SU-DHL-6 (cell line): Measurements from ENCODE around the gene SAE1.
"Not testable (repeated sequence)": the region's sequence is repeated elsewhere in the genome, so short reads cannot be mapped to it uniquely, and the experiment has no call there.

Source experiments
- H2AFZ ChIP-seq: fragments of 200-600 bp; sonication (generic); 2 replicates; pipeline ENCODE4 v1.6.1; 2014; ENCODE audit warnings: low read depth, mild to moderate bottlenecking, moderate library complexity, mixed read lengths, antibody characterized with exemption, low read length; ENCODE audit not compliant: severe bottlenecking
- H3F3A ChIP-seq: fragments of 200-600 bp; shearing (Covaris generic); 2 replicates; pipeline ENCODE4 v1.6.0; 2016; ENCODE audit warnings: antibody characterized with exemption, mild to moderate bottlenecking; ENCODE audit not compliant: insufficient read depth
- H3K27ac ChIP-seq: fragments of 200-600 bp; sonication (generic); 2 replicates; pipeline ENCODE4 v1.5.1; 2016; ENCODE audit warnings: low read depth, mild to moderate bottlenecking, low read length, moderate library complexity, mixed read lengths
- H3K27me3 ChIP-seq: fragments of 200-600 bp; sonication (generic), shearing (Covaris generic); 2 replicates; pipeline ENCODE4 v1.6.0; 2014; ENCODE audit warnings: mild to moderate bottlenecking, low read length
- H3K36me3 ChIP-seq: fragments of 200-600 bp; sonication (generic); 2 replicates; pipeline ENCODE4 v1.6.1; 2014; ENCODE audit warnings: mild to moderate bottlenecking, low read length, mixed read lengths
- H3K4me2 ChIP-seq: fragments of 300-600, 200-600 bp; shearing (Covaris generic), sonication (generic); 2 replicates; pipeline ENCODE4 v1.6.0; 2014; ENCODE audit warnings: low read length, low read depth, mild to moderate bottlenecking; ENCODE audit not compliant: poor library complexity, severe bottlenecking
- H3K4me3 ChIP-seq: fragments of 200-600 bp; sonication (generic); 2 replicates; pipeline ENCODE4 v1.5.1; 2014; ENCODE audit warnings: antibody characterized with exemption, low read length, mild to moderate bottlenecking, mixed read lengths; ENCODE audit not compliant: insufficient read depth, poor library complexity, severe bottlenecking
- H3K79me2 ChIP-seq: fragments of 200-600 bp; sonication (generic); 2 replicates; pipeline ENCODE4 v1.6.1; 2014; ENCODE audit warnings: mild to moderate bottlenecking, low read length, moderate library complexity; ENCODE audit not compliant: insufficient read depth
- H3K9ac ChIP-seq: fragments of 200-600 bp; sonication (generic); 2 replicates; pipeline ENCODE4 v1.7.0; 2014; ENCODE audit warnings: mild to moderate bottlenecking, low read length
- H3K9me2 ChIP-seq: fragments of 200-600 bp; sonication (generic); replicated peaks from 2 replicates; pipeline ENCODE4 v1.6.1; 2014; ENCODE audit warnings: low read length; ENCODE audit not compliant: insufficient read depth
- H3K9me3 ChIP-seq: fragments of 200-600 bp; sonication (generic); 2 replicates; pipeline ENCODE4 v1.6.1; 2014; ENCODE audit warnings: low read length, mixed read lengths; ENCODE audit not compliant: insufficient read depth
- H4K20me1 ChIP-seq: fragments of 200-600 bp; sonication (generic); 2 replicates; pipeline ENCODE4 v1.6.1; 2014; ENCODE audit warnings: low read depth, mild to moderate bottlenecking, antibody characterized with exemption, low read length, moderate library complexity, mixed read lengths
- CTCF ChIP-seq: fragments of 200-600 bp; sonication (generic); IDR thresholded peaks from one replicate; pipeline ENCODE4 v1.5.1; 2017; ENCODE audit warnings: antibody characterized with exemption, mild to moderate bottlenecking, low read length, moderate library complexity; ENCODE audit not compliant: insufficient read depth, poor library complexity, severe bottlenecking
- EZH2phosphoT487 ChIP-seq: fragments of 200-600 bp; sonication (generic), shearing (Covaris generic); conservative IDR thresholded peaks from 2 replicates; pipeline ENCODE4 v1.6.1; 2018; ENCODE audit warnings: mild to moderate bottlenecking, antibody characterized with exemption, low read length, moderate library complexity, mixed read lengths

Gene SAE1

GRCh38 chr19:47135156-47135555, 4.5 kb downstream of the SAE1 start:
- no peak overlapping the region for H3K4me2 ChIP-seq
- no peaks in the 10 kb centered on the region for H3K27me3 ChIP-seq
- H3K9me2 ChIP-seq = no peaks in the 10 kb centered on the region
- H3K9me3 ChIP-seq = no peaks in the 10 kb centered on the region; the same call in 1 of the 2 replicates
- TF ChIP-seq EZH2phosphoT487 (no peak), CTCF (no peak)
- H4K20me1 ChIP-seq = peaks cover 8% of the 10 kb centered on the region
- H2AFZ ChIP-seq = no peak overlapping the region
- H3K79me2 ChIP-seq = peaks cover 95% of the 10 kb centered on the region
- no peak overlapping the region for H3K4me3 ChIP-seq
- H3K27ac ChIP-seq = no peak overlapping the region
- no peaks in the 10 kb centered on the region for H3F3A ChIP-seq
- H3K9ac ChIP-seq = no peak overlapping the region
- no peaks in the 10 kb centered on the region for H3K36me3 ChIP-seq

GRCh38 chr19:47141252-47141651, 10.6 kb downstream of the SAE1 start:
- not testable (repeated sequence) for H3K4me2 ChIP-seq, H3K9ac ChIP-seq, H3K27ac ChIP-seq, H3K9me3 ChIP-seq, H3K9me2 ChIP-seq, H3F3A ChIP-seq, H3K27me3 ChIP-seq, H2AFZ ChIP-seq, H3K4me3 ChIP-seq, H4K20me1 ChIP-seq
- H3K36me3 ChIP-seq = peaks cover 19% of the 10 kb centered on the region; the same call in 1 of the 2 replicates
- peaks cover 100% of the 10 kb centered on the region for H3K79me2 ChIP-seq

- Histone ChIP-seq H2AFZ (no peak overlapping the region), H3K9me3 (no peaks in the 10 kb centered on the region), H3K9me2 (no peaks in the 10 kb centered on the region), H4K20me1 (peaks cover 10% of the 10 kb centered on the region), H3K36me3 (peaks cover 23% of the 10 kb centered on the region; the same call in 1 of the 2 replicates), H3F3A (peaks cover 5% of the 10 kb centered on the region; the same call in 1 of the 2 replicates), H3K79me2 (peaks cover 100% of the 10 kb centered on the region), H3K27ac (no peak overlapping the region), H3K27me3 (no peaks in the 10 kb centered on the region), H3K9ac (no peak overlapping the region), H3K4me3 (no peak overlapping the region), H3K4me2 (no peak overlapping the region)
- TF ChIP-seq CTCF (no peak), EZH2phosphoT487 (no peak)
Observed at GRCh38 chr19:47141695-47142094, 11.1 kb downstream of the SAE1 start.

- H3F3A ChIP-seq = peaks cover 5% of the 10 kb centered on the region; the same call in 1 of the 2 replicates
- H3K4me3 ChIP-seq = no peak overlapping the region
- H3K9me2 ChIP-seq = no peaks in the 10 kb centered on the region
- TF ChIP-seq EZH2phosphoT487 = no peak
- TF ChIP-seq CTCF = no peak
- H3K79me2 ChIP-seq = peaks cover 96% of the 10 kb centered on the region
- no peaks in the 10 kb centered on the region for H3K27me3 ChIP-seq
- peaks cover 10% of the 10 kb centered on the region for H4K20me1 ChIP-seq
- H3K27ac ChIP-seq = no peak overlapping the region
- no peak overlapping the region for H3K4me2 ChIP-seq
- no peaks in the 10 kb centered on the region for H3K9me3 ChIP-seq
- H2AFZ ChIP-seq = no peak overlapping the region
- no peak overlapping the region for H3K9ac ChIP-seq
- H3K36me3 ChIP-seq = peaks cover 26% of the 10 kb centered on the region; the same call in 1 of the 2 replicates
Observed at GRCh38 chr19:47142779-47143178, 12.1 kb downstream of the SAE1 start.
